Liver (tissue), 3 donors: ENCODE measurements around the gene TUBB6.

Source experiments
- ATF3 ChIP-seq: IDR thresholded peaks from 2 replicates; pipeline ENCODE4 v1.6.1; 2016; ENCODE audit warnings: antibody characterized with exemption
- GABPA ChIP-seq, 2 donors: IDR thresholded peaks in 1 of 2; conservative IDR thresholded peaks in 1 of 2; 2 replicates each; pipeline ENCODE4 v1.6.1; 2016; ENCODE audit warnings: antibody characterized with exemption in 2 of 2, mild to moderate bottlenecking in 1 of 2, moderate library complexity in 1 of 2
- HNF4A ChIP-seq, 2 donors: conservative IDR thresholded peaks; 2 replicates each; pipeline ENCODE4 v1.6.1; 2016; ENCODE audit warnings: antibody characterized with exemption in 2 of 2, mild to moderate bottlenecking in 2 of 2
- MAX ChIP-seq: IDR thresholded peaks from 2 replicates; pipeline ENCODE4 v1.6.1; 2016; ENCODE audit warnings: antibody characterized with exemption
- RAD21 ChIP-seq, 2 donors: IDR thresholded peaks; 2 replicates each; pipeline ENCODE4 v1.6.1; 2016; ENCODE audit warnings: antibody characterized with exemption in 2 of 2, mild to moderate bottlenecking in 2 of 2
- REST ChIP-seq: IDR thresholded peaks from 2 replicates; pipeline ENCODE4 v1.6.1; 2016; ENCODE audit warnings: antibody characterized with exemption, mild to moderate bottlenecking
- SP1 ChIP-seq: IDR thresholded peaks from 2 replicates; pipeline ENCODE4 v1.6.1; 2018; ENCODE audit warnings: antibody characterized with exemption, mild to moderate bottlenecking
- TAF1 ChIP-seq: conservative IDR thresholded peaks from 2 replicates; pipeline ENCODE4 v1.6.1; 2016; ENCODE audit warnings: antibody characterized with exemption, mild to moderate bottlenecking
- YY1 ChIP-seq: IDR thresholded peaks from 2 replicates; pipeline ENCODE4 v1.6.1; 2016; ENCODE audit warnings: antibody characterized with exemption, mild to moderate bottlenecking
- ZBTB33 ChIP-seq: IDR thresholded peaks from 2 replicates; pipeline ENCODE4 v1.6.1; 2016; ENCODE audit warnings: antibody characterized with exemption
- TF ChIP-seq, protein P1 (sequence below): fragments of 150-350 bp; IDR thresholded peaks from 2 replicates; pipeline ENCODE4 v1.5.1; 2017; ENCODE audit warnings: improper control_type of control experiment, low read depth, low read length; ENCODE audit not compliant: missing input control
- donor health status: healthy.
- donor health status: healthy.

GRCh38 chr18:12334863-12335262 is 26.8 kb downstream of the TUBB6 start:
- no peak for TF ChIP-seq ATF3
- TF ChIP-seq, protein P1, sequence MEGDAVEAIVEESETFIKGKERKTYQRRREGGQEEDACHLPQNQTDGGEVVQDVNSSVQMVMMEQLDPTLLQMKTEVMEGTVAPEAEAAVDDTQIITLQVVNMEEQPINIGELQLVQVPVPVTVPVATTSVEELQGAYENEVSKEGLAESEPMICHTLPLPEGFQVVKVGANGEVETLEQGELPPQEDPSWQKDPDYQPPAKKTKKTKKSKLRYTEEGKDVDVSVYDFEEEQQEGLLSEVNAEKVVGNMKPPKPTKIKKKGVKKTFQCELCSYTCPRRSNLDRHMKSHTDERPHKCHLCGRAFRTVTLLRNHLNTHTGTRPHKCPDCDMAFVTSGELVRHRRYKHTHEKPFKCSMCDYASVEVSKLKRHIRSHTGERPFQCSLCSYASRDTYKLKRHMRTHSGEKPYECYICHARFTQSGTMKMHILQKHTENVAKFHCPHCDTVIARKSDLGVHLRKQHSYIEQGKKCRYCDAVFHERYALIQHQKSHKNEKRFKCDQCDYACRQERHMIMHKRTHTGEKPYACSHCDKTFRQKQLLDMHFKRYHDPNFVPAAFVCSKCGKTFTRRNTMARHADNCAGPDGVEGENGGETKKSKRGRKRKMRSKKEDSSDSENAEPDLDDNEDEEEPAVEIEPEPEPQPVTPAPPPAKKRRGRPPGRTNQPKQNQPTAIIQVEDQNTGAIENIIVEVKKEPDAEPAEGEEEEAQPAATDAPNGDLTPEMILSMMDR, result no peak
- TF ChIP-seq RAD21 (IDR thresholded peaks at IDR 0.05), result no peak
- TF ChIP-seq HNF4A (conservative IDR thresholded peaks at IDR 0.05), result no peak
- TF ChIP-seq ZBTB33, result no peak
- no peak for TF ChIP-seq TAF1
- no peak for TF ChIP-seq REST
- TF ChIP-seq MAX, result no peak
- TF ChIP-seq SP1, result no peak
- TF ChIP-seq GABPA (IDR thresholded peaks at IDR 0.05 in 1 of 2, conservative IDR thresholded peaks at IDR 0.05 in 1 of 2), result no peak
- TF ChIP-seq YY1, result no peak
